HL-60 (cell line): ENCODE data around the gene ACVR1.
"Not testable (repeated sequence)": the region's sequence is repeated elsewhere in the genome, so short reads cannot be mapped to it uniquely, and the experiment has no call there.

Experiments
- DNase-seq, 2 experiments: peaks; one replicate each; pipeline ENCODE4 v3.0.0-alpha.2; 2010 to 2020; ENCODE audit warnings: low read depth in 1 of 2, low spot score in 1 of 2
- H3K27ac ChIP-seq: fragments of 250-450 bp; sonication (Bioruptor Pico); replicated peaks from 2 replicates; pipeline ENCODE4 v1.5.1; 2020; ENCODE audit warnings: mild to moderate bottlenecking, moderate library complexity
- H3K27me3 ChIP-seq: fragments of 250-450 bp; sonication (Bioruptor Pico); 2 replicates; pipeline ENCODE4 v1.5.1; 2021; ENCODE audit warnings: mild to moderate bottlenecking, moderate library complexity; ENCODE audit not compliant: insufficient read depth, poor library complexity, severe bottlenecking
- H3K4me3 ChIP-seq: replicated peaks from 2 replicates; pipeline ENCODE4 v1.5.1; 2011; ENCODE audit warnings: mild to moderate bottlenecking, control low read depth, low read length; ENCODE audit not compliant: insufficient read depth
- GABPA ChIP-seq: IDR thresholded peaks from 2 replicates; pipeline ENCODE4 v1.6.1; 2012; ENCODE audit warnings: low read depth
- POLR2AphosphoS5 ChIP-seq: IDR thresholded peaks from 2 replicates; pipeline ENCODE4 v1.6.1; 2012; ENCODE audit warnings: low read depth
- SPI1 ChIP-seq: IDR thresholded peaks from 2 replicates; pipeline ENCODE4 v1.6.1; 2012; ENCODE audit warnings: low read depth, mild to moderate bottlenecking, borderline replicate concordance
- TF ChIP-seq, protein P1 (sequence below): IDR thresholded peaks from one replicate; pipeline ENCODE4 v1.5.1; 2011; ENCODE audit warnings: low read length, control low read depth, inconsistent platforms; ENCODE audit not compliant: insufficient read depth
- TF ChIP-seq, protein P2 (sequence below): IDR thresholded peaks from 2 replicates; pipeline ENCODE4 v1.6.1; 2012; ENCODE audit warnings: low read depth; ENCODE audit not compliant: insufficient replicate concordance

The ACVR1 gene

DNA sequence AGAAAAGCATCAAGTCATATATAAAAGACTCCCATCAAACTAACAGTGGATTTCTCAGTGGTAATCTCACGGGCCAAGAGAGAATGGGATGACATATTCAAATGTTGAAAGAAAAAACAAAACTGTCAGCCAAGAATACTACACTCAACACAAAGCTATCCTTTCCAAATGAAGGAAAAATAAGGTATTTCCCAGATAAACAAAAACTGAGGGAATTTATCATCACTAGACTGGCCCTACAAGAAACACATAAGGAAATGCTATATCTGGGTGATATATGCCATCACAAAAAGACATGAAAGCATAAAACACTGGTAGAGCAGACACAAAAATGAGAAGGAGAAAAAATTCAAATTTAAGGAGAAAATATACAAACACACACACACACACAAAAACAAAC is 118.6 kb downstream of the ACVR1 start:
- TF ChIP-seq POLR2AphosphoS5 = no peak
- TF ChIP-seq, protein P1, sequence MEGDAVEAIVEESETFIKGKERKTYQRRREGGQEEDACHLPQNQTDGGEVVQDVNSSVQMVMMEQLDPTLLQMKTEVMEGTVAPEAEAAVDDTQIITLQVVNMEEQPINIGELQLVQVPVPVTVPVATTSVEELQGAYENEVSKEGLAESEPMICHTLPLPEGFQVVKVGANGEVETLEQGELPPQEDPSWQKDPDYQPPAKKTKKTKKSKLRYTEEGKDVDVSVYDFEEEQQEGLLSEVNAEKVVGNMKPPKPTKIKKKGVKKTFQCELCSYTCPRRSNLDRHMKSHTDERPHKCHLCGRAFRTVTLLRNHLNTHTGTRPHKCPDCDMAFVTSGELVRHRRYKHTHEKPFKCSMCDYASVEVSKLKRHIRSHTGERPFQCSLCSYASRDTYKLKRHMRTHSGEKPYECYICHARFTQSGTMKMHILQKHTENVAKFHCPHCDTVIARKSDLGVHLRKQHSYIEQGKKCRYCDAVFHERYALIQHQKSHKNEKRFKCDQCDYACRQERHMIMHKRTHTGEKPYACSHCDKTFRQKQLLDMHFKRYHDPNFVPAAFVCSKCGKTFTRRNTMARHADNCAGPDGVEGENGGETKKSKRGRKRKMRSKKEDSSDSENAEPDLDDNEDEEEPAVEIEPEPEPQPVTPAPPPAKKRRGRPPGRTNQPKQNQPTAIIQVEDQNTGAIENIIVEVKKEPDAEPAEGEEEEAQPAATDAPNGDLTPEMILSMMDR = no peak
- no peak for TF ChIP-seq SPI1
- TF ChIP-seq, protein P2, sequence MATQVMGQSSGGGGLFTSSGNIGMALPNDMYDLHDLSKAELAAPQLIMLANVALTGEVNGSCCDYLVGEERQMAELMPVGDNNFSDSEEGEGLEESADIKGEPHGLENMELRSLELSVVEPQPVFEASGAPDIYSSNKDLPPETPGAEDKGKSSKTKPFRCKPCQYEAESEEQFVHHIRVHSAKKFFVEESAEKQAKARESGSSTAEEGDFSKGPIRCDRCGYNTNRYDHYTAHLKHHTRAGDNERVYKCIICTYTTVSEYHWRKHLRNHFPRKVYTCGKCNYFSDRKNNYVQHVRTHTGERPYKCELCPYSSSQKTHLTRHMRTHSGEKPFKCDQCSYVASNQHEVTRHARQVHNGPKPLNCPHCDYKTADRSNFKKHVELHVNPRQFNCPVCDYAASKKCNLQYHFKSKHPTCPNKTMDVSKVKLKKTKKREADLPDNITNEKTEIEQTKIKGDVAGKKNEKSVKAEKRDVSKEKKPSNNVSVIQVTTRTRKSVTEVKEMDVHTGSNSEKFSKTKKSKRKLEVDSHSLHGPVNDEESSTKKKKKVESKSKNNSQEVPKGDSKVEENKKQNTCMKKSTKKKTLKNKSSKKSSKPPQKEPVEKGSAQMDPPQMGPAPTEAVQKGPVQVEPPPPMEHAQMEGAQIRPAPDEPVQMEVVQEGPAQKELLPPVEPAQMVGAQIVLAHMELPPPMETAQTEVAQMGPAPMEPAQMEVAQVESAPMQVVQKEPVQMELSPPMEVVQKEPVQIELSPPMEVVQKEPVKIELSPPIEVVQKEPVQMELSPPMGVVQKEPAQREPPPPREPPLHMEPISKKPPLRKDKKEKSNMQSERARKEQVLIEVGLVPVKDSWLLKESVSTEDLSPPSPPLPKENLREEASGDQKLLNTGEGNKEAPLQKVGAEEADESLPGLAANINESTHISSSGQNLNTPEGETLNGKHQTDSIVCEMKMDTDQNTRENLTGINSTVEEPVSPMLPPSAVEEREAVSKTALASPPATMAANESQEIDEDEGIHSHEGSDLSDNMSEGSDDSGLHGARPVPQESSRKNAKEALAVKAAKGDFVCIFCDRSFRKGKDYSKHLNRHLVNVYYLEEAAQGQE = no peak
- no peak for TF ChIP-seq GABPA
- DNase-seq = no peak
- Histone ChIP-seq H3K4me3 (no peak overlapping the region), H3K27me3 (no peaks in the 10 kb centered on the region), H3K27ac (no peak overlapping the region)

DNA sequence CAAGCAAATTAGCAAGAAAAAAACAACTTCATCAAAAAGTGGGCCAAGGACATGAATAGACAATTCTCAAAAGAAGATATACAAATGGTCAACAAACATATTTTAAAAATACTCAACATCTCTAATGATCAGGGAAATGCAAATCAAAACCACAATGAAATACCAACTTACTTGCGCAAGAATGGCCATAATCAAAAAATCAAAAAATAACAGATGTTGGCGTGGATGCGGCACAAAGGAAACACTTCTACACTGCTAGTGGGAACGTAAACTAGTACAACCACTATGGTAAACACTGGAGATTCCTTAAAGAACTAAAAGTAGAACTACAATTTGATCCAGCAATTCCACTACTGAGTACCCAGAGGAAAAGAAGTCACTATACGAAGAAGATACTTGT is 119.7 kb downstream of the ACVR1 start:
- not testable (repeated sequence) for H3K4me3 ChIP-seq, H3K27ac ChIP-seq, H3K27me3 ChIP-seq, DNase-seq

DNA sequence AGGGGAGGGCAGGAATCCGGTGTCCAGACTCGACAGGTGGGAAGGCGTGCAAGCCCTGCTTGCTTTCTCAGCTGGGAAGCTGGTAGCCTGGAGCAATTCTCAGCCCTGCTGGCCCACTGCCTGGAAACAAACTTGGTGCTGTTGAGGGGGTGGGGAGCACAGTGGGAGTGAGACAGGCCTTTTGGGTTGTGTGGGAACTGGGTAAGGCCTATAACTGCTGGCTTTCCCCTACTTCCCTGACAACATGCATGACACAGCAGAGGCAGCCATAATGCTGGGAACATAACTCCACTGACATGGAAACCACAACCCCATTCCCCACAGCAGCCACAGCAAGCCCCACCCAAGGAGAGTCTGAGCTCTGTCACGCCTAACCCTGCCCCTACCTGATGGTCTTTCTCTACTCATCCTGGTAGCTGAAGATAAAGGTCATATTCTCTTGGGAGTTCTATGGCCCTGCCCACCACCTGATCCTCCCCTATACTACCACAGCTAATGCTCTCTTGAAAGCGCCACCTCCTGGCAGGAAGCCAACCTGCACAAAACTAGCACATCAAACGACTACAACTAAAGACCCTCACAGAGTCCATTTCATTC is 124.6 kb downstream of the ACVR1 start:
- Histone ChIP-seq H3K4me3 (no peak overlapping the region), H3K27me3 (no peaks in the 10 kb centered on the region), H3K27ac (no peak overlapping the region)
- TF ChIP-seq GABPA = no peak
- TF ChIP-seq, protein P1 = no peak
- no peak for TF ChIP-seq POLR2AphosphoS5
- TF ChIP-seq, protein P2 = no peak
- TF ChIP-seq SPI1 = no peak
- DNase-seq = no peak

DNA sequence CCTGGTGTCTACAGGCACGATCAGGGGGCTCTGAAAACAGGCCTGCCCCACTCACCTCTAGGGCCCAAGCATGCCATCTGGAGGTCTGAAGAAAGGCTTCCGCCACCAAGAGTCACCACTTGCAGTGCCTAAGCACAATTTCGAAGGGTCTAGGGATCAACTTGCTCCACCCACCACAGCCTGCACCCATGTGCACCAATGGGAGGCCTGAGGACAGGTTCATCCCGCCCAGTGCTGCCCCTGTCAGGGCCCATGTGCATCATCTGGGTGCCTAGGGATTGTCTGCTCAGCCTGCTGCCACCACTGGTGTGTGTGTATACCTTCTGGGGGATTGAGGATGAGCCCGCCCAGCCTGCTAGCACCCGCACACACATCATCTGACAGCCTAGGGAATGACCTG is 126.4 kb downstream of the ACVR1 start:
- H3K4me3 ChIP-seq = no peak overlapping the region
- H3K27ac ChIP-seq = no peak overlapping the region
- H3K27me3 ChIP-seq = no peaks in the 10 kb centered on the region
- no peak for DNase-seq
- TF ChIP-seq POLR2AphosphoS5 (no peak), SPI1 (no peak), GABPA (no peak)
- TF ChIP-seq, protein P1 = no peak
- TF ChIP-seq, protein P2 = no peak
